Measurements from ENCODE around the gene SPECC1L.

SPECC1L gene

GRCh38 chr22:24326266-24326665 is 55.6 kb downstream of the SPECC1L start:
- DNase-seq = no peak

GRCh38 chr22:24327832-24328231 is 57.2 kb downstream of the SPECC1L start:
- no peak for DNase-seq

- no peak for DNase-seq
Measured at GRCh38 chr22:24329453-24329852, 58.8 kb downstream of the SPECC1L start.

- no peak for DNase-seq
Measured at GRCh38 chr22:24330636-24331035, 60.0 kb downstream of the SPECC1L start.

DNA sequence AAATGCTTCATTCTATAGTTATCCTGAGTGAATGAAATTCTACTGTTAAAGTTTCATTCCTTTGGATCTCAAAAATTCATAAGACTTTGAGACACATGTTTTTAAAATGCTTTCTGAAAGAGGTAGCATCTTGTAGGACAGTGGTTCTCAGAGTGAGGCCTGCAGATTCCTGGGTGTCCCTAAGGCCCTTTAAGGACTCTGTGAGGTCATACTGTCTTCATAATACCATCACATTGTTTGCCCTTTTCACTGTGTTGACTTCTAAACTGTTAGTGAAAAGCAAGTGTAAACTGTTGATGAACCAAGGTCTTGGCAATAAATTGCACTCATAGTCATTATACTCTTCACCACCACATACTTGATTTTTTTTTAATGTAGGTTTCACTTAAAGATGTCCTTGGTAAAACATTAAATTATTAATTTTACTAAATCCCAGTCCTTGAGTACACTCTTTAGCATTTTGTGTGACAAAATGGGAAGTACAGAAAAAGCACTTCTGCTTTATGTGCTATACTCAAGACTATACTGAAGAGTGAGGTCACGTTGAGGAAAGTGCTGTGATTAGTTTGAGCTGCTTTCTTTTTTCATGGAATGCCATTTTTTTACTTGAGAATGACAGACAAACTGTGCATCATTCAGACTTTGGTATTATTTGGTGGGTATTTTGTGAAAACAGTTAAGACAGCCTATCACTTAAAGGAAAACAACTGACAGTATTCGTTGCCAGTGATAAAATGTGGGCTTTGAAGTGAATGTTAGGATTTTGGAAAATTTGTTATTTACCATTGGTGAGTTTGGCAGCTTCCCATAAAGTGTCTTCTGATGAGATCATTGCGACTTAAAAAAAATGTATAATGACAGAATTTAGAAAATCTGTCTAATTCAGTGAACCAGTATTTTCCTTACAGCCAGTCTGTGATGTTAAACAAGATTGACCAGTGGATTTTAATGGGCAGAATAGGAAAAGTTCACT is 61.1 kb downstream of the SPECC1L start:
- DNase-seq = no peak

DNA sequence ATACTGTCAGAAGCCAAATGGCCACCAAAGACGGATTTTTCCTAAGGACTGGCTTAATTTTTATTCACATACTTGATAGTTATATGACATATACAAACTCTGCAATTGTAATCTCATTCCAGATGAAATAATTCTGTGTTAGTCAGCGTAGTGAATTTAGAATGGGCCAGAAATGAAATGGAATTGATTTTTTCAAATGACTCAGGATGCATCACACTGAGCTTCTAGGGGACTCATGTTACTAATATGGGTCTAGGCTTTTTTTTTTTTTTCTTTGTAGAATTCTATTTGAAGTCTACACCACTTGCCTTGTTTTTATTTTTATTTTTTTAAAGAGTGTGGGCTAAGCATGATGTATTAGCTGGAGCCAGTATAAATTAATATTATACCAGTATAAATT is 62.7 kb downstream of the SPECC1L start:
- no peak for DNase-seq

GRCh38 chr22:24335496-24335895 is 64.9 kb downstream of the SPECC1L start:
- DNase-seq = no peak

DNA sequence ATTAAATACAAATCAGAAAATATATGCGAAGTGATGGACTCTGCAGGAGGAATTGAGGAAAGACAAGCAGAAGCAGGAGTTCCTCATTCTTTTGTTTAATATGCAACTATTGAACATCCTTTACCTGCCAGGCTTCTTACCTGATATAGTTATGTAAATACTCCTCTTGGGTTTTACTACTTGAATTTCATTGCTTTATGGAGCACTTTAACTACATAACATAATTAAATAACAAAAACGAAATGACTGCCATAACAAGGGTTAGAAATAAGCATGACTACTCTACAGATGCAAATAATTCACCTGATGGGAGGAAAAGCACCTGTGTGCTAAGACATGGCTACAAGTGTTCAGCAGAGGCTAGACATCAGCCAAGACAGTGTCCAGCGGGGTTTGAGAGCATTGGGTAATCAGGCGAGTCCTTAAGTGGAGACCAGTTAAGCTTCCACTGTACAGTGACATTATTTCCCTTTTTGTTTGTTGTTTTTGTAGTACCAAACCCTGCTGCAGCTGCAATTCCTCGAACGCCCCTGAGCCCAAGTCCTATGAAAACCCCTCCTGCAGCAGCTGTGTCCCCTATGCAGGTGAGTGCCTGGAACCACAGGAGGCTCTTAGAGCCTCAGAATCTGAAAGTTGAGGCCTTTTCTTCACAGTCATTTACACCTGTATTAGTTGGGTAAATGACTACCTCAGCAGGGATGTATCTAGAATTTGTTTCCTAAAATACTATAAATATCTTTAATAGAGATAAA is 67.4 kb downstream of the SPECC1L start:
- DNase-seq = no peak

- no peak for DNase-seq
Measured at GRCh38 chr22:24338726-24339451, 68.3 kb downstream of the SPECC1L start.

- DNase-seq = no peak
Measured at GRCh38 chr22:24339452-24339747, 68.8 kb downstream of the SPECC1L start.

DNA sequence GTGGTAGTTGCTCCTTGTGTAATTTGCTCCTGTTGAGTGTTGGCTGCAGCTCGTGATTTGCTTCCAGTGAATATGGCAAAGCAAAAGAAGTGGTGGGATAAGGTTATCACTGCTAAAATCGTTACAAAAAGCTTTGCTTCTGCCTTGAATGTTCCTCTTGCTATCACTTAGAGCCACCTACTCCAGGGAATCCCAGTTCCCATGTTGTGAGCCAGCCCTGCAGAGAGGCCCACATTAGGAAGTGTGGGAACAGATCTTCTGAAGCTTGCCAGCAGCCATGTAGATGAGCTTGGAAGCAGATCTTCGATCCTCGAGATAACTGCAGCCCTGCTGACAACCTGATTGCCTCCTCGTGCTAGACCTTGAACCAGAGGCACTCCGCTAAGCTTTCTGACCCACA is 71.0 kb downstream of the SPECC1L start:
- DNase-seq = no peak

- DNase-seq = no peak
Measured at GRCh38 chr22:24350627-24351026, 80.0 kb downstream of the SPECC1L start.

DNA sequence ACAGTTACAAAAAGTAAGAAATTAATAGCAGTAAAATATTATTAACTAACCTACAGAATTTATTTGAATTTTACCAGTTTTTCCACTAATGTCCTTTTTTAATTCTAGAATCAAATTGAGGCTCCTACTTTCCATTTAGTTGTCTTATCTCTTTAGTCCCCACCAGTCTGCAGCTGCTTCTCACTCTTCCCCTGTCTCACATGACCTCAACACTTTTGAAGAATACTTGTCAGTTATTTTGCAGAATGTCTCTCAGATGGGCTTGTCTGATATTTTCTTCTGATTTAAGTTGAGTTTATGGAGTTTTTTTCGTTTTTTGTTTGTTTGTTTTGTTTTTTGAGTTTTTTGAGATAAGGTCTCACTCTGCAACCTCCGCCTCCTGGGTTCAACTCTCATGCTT is 82.5 kb downstream of the SPECC1L start:
- no peak for DNase-seq

DNA sequence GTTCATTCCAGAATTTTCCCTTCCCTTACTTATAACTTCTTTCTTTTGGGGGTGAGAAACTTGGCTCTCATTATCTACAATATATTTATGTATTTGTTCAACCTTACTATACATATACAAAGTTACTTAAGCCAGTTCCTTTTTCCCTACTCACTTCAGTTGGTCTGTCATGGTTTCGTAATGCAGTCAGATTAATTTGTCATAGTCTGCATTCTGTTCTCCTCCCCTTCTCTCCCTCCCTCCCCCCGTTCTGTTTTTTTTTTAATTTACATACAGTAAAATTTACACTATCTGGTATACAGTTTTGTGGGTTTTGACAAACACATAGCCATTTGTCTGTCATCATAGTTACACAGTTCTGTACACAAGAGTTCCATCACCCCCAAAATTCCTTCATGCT is 84.9 kb downstream of the SPECC1L start:
- no peak for DNase-seq

DNA sequence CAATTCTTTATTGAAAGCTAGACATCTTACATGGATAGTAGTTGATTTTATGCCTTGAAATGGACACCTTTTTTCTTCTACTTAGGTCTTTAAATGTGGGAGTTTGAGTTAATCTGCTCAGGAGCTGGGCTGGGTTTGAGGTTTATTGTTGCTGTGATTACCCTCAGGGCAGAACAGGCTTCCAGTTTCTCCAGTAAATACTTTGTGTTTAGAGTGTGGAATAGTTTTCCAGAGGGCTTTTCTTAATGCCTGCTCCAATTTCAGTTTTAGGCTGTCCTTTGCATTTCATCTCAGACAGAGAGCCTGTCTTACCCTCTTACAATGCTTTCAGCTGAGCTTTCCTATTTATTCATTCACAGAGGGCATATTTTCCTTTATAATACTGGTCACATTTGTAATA is 86.9 kb downstream of the SPECC1L start:
- no peak for DNase-seq

DNA sequence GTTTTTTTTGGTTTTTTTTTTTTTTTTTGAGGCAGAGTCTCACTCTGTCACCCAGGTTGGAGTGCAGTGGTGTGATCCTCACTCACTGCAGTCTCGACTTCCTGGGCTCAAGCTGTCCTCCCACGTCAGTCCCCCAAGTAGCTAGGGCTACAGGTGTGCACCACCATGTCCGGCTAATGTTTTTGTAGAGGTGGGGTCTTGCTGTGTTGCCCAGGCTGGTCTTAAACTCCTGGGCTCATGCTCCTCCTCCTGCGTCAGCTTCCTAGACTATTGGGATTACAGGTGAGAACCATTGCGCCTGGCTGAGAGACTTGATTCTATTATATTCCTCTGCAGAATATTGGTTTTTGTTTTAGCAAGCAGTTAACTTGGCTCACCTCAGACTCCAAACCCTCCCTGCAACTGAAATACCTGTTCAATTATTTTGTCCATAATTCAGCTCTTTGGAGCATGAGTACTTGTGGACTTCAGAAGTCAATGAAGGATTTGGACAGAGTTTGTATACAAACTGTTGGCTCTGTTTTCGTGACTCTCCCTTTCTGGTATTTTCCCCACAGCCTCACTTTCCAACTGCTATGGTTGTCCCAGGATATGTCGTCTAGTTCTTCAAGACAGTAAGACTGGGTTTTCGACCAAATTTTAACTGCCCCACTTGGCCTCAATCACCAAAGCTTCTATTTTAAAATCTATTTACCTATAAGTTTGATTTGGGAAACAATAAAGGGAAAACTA is 87.6 kb downstream of the SPECC1L start:
- no peak for DNase-seq

GRCh38 chr22:24359452-24360120 is 89.0 kb downstream of the SPECC1L start:
- no peak for DNase-seq

DNA sequence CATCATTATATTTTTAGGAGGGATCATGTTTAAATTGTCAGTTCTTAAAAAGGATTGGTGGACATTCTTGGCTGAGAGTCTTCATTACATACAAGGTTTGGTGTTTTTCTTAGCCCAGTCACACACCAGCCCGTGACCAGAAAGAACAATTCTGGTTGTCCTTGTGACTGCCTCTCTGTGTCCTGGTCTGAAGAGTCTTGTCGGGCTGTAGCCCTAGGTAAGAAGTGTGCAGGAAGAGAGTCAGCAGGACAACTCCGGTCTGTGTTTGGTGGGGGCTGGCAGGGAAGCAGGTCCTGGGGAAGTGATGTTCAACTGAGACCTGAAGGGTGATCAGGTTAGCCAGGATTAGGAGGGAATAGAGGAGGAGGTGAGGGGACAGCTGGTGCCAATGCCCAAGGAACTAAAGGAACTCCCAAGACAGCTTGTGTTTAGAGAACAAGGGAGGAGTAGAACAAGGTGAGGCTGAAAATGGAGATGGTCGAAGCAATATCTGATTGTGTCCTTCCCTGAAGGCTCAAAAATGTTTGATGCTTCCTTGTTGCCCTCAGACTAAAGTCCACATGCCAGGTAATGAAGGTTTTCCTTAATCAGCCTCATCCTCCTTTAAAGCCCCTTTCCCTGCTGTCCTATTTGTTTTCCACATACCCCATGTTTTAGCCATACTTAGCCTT is 91.5 kb downstream of the SPECC1L start:
- DNase-seq = no peak

GRCh38 chr22:24363243-24363642 is 92.6 kb downstream of the SPECC1L start:
- no peak for DNase-seq

- no peak for DNase-seq
Measured at GRCh38 chr22:24366701-24367100, 96.1 kb downstream of the SPECC1L start.

GRCh38 chr22:24367841-24368240 is 97.2 kb downstream of the SPECC1L start:
- DNase-seq = no peak

DNA sequence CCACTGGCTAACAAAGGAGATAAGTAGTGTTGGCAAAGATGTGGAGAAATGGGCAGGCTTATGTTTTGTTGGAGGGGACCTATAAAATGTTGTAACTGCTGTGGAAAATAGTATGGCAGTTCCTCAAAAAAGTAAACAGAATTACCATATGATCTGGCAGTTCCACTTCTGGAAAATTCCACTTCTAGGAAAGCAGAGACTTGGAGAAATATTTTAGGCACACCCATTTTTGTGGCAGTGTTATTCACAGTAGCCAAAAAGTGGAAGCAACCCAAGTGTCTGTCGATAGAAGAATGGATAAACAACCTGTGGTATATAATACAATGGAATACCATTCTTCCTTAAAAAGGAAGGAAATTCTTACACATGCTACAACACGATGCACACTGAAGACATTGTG is 99.8 kb downstream of the SPECC1L start:
- no peak for DNase-seq

Data from activated CD8-positive, alpha-beta memory T cell treated with anti-CD3 and anti-CD28 coated beads, Interleukin-2, amount 50 U/mL, for 48 hours (primary cell).